ENCODE measurements around the gene PCSK4. TPM values are rescaled to one million over a fixed set of nuclear protein-coding genes. Genes with fewer than 3 reads are reported as not detected.

Gene PCSK4
- total and polyA plus RNA-seq, 2 of the 13 experiments (the other 11 are each of a cell fraction or from before 2014, with no cell fraction given): 2.0 to 2.7 TPM

GRCh38 chr19:1438035-1438932 is 51.9 kb downstream of the PCSK4 start, which contains the start of gene RPS15 (continued):
- TF ChIP-seq, protein P1, sequence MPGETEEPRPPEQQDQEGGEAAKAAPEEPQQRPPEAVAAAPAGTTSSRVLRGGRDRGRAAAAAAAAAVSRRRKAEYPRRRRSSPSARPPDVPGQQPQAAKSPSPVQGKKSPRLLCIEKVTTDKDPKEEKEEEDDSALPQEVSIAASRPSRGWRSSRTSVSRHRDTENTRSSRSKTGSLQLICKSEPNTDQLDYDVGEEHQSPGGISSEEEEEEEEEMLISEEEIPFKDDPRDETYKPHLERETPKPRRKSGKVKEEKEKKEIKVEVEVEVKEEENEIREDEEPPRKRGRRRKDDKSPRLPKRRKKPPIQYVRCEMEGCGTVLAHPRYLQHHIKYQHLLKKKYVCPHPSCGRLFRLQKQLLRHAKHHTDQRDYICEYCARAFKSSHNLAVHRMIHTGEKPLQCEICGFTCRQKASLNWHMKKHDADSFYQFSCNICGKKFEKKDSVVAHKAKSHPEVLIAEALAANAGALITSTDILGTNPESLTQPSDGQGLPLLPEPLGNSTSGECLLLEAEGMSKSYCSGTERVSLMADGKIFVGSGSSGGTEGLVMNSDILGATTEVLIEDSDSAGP (CRISPR knock-in tag; IDR thresholded peaks at IDR 0.05; ENCODE audit: borderline replicate concordance): peak; percentile 97
- TF ChIP-seq ZNF530 (CRISPR knock-in tag; IDR thresholded peaks at IDR 0.05; ENCODE audit: low read depth) (no peak), ZBTB26 (CRISPR knock-in tag; IDR thresholded peaks at IDR 0.05; ENCODE audit: borderline replicate concordance) (peak; percentile 87; the same call in 1 of the 2 replicates), CBX2 (IDR thresholded peaks at IDR 0.05; ENCODE audit: low read depth, low read length) (no peak), CBX2 (CRISPR knock-in tag; IDR thresholded peaks at IDR 0.05; ENCODE audit: low read depth) (no peak), HNRNPL (IDR thresholded peaks at IDR 0.05; ENCODE audit: low read depth, low read length) (peak; percentile 73; the same call in 1 of the 2 replicates), ZFY (CRISPR knock-in tag; IDR thresholded peaks at IDR 0.05) (peak; percentile 100), ZNF891 (CRISPR knock-in tag; IDR thresholded peaks at IDR 0.05) (peak; percentile 98), ZBTB39 (CRISPR knock-in tag; IDR thresholded peaks at IDR 0.05) (no peak), NONO (IDR thresholded peaks at IDR 0.05) (no peak), NONO (CRISPR knock-in tag; conservative IDR thresholded peaks at IDR 0.05) (peak; percentile 99), TCF7 (IDR thresholded peaks at IDR 0.05; ENCODE audit: low read depth) (no peak), ZFP41 (CRISPR knock-in tag; IDR thresholded peaks at IDR 0.05; ENCODE audit: borderline replicate concordance) (no peak), TFDP1 (CRISPR knock-in tag; IDR thresholded peaks at IDR 0.05; ENCODE audit: borderline replicate concordance) (peak; percentile 86), ZNF143 (CRISPR knock-in tag; IDR thresholded peaks at IDR 0.05) (peak; percentile 78), ETV6 (CRISPR knock-in tag; conservative IDR thresholded peaks at IDR 0.05) (peak; percentile 84), STAT5B (CRISPR knock-in tag; IDR thresholded peaks at IDR 0.05) (no peak)
- TF ChIP-seq, protein P2, sequence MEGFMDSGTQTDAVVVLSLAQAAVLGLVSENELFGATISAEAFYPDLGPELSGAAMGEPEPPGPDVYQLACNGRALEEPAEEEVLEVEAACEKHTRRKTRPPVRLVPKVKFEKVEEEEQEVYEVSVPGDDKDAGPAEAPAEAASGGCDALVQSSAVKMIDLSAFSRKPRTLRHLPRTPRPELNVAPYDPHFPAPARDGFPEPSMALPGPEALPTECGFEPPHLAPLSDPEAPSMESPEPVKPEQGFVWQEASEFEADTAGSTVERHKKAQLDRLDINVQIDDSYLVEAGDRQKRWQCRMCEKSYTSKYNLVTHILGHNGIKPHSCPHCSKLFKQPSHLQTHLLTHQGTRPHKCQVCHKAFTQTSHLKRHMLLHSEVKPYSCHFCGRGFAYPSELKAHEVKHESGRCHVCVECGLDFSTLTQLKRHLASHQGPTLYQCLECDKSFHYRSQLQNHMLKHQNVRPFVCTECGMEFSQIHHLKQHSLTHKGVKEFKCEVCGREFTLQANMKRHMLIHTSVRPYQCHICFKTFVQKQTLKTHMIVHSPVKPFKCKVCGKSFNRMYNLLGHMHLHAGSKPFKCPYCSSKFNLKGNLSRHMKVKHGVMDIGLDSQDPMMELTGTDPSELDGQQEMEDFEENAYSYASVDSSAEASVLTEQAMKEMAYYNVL (CRISPR knock-in tag; IDR thresholded peaks at IDR 0.05; ENCODE audit: borderline replicate concordance): peak; percentile 87; the same call in 1 of the 2 replicates

Data from HepG2 (cell line).